Endodermal cell (in vitro differentiated cells): ENCODE results near the gene TMEM165. TPM values are rescaled to one million over a fixed set of nuclear protein-coding genes. Genes with fewer than 3 reads are reported as not detected.
A peak's percentile ranks its signal among the peaks of the same experiment; 100 is the strongest.

Source experiments
- DNase-seq: peaks from one replicate; pipeline ENCODE4 v3.0.0-alpha.2; 2017
- H3K27ac ChIP-seq: 2 replicates; pipeline ENCODE4 v1.5.1; 2013; ENCODE audit warnings: mild to moderate bottlenecking, low read depth, low read length, moderate library complexity
- H3K27me3 ChIP-seq: 2 replicates; pipeline ENCODE4 v1.6.1; 2013; ENCODE audit warnings: mild to moderate bottlenecking, low read length, moderate library complexity; ENCODE audit not compliant: insufficient read depth, control insufficient read depth, poor library complexity, severe bottlenecking
- H3K36me3 ChIP-seq: 2 replicates; pipeline ENCODE4 v1.7.0; 2013; ENCODE audit warnings: mild to moderate bottlenecking, low read length, moderate library complexity; ENCODE audit not compliant: control insufficient read depth, insufficient read depth
- H3K4me1 ChIP-seq: one replicate; pipeline ENCODE4 v1.7.0; 2013; ENCODE audit warnings: low read length; ENCODE audit not compliant: control insufficient read depth, insufficient read depth
- H3K4me3 ChIP-seq: 2 replicates; pipeline ENCODE4 v1.5.1; 2013; ENCODE audit warnings: mild to moderate bottlenecking, low read length, moderate library complexity
- H3K9ac ChIP-seq: 2 replicates; pipeline ENCODE4 v1.6.1; 2013; ENCODE audit warnings: mild to moderate bottlenecking, low read length, moderate library complexity; ENCODE audit not compliant: poor library complexity, severe bottlenecking; ENCODE audit errors: extremely low read depth
- H3K9me3 ChIP-seq: 2 replicates; pipeline ENCODE4 v1.6.1; 2013; ENCODE audit warnings: mild to moderate bottlenecking, low read length, moderate library complexity; ENCODE audit not compliant: control insufficient read depth
- H3K27ac Mint-ChIP-seq: 2 replicates; pipeline ENCODE4 v1.8.0; 2020; ENCODE audit warnings: mixed read lengths
- H3K27me3 Mint-ChIP-seq: 2 replicates; pipeline ENCODE4 v1.8.0; 2021; ENCODE audit warnings: mild to moderate bottlenecking, mixed read lengths; ENCODE audit not compliant: insufficient read depth
- H3K36me3 Mint-ChIP-seq: 2 replicates; pipeline ENCODE4 v1.8.0; 2020; ENCODE audit warnings: low read depth, mixed read lengths
- H3K4me1 Mint-ChIP-seq: 2 replicates; pipeline ENCODE4 v1.8.0; 2020; ENCODE audit warnings: mixed read lengths
- H3K4me3 Mint-ChIP-seq: 2 replicates; pipeline ENCODE4 v1.8.0; 2020; ENCODE audit warnings: mild to moderate bottlenecking, moderate library complexity, mixed read lengths
- H3K9me3 Mint-ChIP-seq: 2 replicates; pipeline ENCODE4 v1.8.0; 2020; ENCODE audit warnings: mild to moderate bottlenecking, mixed read lengths
- WGBS, 2 experiments: methylation state at CpG; one replicate each; pipeline versions ENCODE4 v1.1.5 to v1.1.7; 2013; ENCODE audit warnings: missing lambda C conversion rate in 2 of 2, mixed read lengths in 1 of 2; ENCODE audit not compliant: insufficient coverage in 1 of 2, insufficient read length in 1 of 2; 5-methylcytosine and 5-hydroxymethylcytosine counted together
- total RNA-seq, 2 donors: library from RNA; stranded (reverse); fragmentation: NEBNext Ultra II Directional in 1 of 2; extraction: Animal tissue kit (Norgen Biotek cat#: 25700) in 1 of 2; gene quantifications; 2 replicates in 1 of 2; 3 replicates in 1 of 2; pipeline ENCODE4 v1.2.1, GENCODE V29; 2021
- TF ChIP-seq, protein P1 (sequence below): fragments of 200-600 bp; sonication (generic); conservative IDR thresholded peaks from 2 replicates; pipeline ENCODE4 v1.5.0; 2021; ENCODE audit warnings: antibody characterized with exemption, mild to moderate bottlenecking

Gene TMEM165
- total RNA-seq, 2 donors from 2014 or later: 90.5 to 100 TPM

- Histone ChIP-seq H3K4me1 (peaks cover 9% of the 10 kb centered on the region), H3K9ac (no peak overlapping the region), H3K9me3 (no peaks in the 10 kb centered on the region), H3K4me3 (no peak overlapping the region), H3K27me3 (no peaks in the 10 kb centered on the region), H3K27ac (no peak overlapping the region), H3K36me3 (no peaks in the 10 kb centered on the region)
- H3K9me3 Mint-ChIP-seq: no peaks in the 10 kb centered on the region
- no peaks in the 10 kb centered on the region for H3K36me3 Mint-ChIP-seq
- no peaks in the 10 kb centered on the region for H3K27me3 Mint-ChIP-seq
- no peak overlapping the region for H3K27ac Mint-ChIP-seq
- no peak for DNase-seq
- peaks cover 10% of the 10 kb centered on the region for H3K4me1 Mint-ChIP-seq
- H3K4me3 Mint-ChIP-seq: no peak overlapping the region
- 98 to 100% methylated on average over 1 to 2 of the region's 2 CpGs for WGBS, 2 experiments
- TF ChIP-seq, protein P1, sequence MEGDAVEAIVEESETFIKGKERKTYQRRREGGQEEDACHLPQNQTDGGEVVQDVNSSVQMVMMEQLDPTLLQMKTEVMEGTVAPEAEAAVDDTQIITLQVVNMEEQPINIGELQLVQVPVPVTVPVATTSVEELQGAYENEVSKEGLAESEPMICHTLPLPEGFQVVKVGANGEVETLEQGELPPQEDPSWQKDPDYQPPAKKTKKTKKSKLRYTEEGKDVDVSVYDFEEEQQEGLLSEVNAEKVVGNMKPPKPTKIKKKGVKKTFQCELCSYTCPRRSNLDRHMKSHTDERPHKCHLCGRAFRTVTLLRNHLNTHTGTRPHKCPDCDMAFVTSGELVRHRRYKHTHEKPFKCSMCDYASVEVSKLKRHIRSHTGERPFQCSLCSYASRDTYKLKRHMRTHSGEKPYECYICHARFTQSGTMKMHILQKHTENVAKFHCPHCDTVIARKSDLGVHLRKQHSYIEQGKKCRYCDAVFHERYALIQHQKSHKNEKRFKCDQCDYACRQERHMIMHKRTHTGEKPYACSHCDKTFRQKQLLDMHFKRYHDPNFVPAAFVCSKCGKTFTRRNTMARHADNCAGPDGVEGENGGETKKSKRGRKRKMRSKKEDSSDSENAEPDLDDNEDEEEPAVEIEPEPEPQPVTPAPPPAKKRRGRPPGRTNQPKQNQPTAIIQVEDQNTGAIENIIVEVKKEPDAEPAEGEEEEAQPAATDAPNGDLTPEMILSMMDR: no peak
Measured at GRCh38 chr4:55386840-55387239, 8.9 kb upstream of the TMEM165 start.

DNA sequence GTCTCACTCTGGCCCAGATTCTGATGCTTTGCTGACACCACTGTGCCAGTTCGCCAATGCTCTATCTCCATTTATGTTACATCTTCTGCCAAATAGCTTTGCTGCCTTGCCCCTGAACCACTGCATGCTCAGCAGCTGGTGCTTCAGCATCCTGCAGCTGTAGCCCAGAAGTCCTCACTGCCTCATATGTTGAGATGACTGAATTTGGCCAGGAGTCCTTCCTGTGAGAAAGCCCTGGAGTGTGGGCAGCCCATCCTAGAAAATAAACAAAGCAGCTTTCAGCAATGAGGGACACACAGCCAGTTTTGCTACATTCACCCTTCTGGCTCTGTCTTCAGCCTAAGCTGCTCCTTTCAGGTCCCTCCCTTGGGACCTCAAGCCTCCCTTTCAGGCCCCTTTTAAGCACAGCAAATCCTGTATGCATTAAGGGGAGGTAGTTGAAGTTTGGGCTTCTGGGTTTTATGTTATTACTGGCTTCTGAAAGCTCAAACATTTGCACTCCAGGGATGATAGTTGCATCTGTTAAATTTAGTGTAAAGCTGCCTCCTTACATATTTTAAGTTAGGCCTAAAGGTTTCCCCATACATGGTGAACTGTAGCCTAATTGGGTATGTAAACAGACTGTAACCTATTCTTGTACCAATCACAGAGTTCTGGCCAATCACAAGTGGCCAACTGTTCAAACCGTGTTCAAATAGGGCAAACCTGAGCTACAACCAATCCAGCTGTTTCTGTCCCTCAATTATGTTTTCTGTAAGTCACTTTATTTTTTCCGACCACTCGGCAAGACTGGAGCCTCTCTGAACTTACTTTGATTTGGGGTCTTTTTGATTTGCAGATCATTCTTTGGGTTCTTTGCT is 2.1 kb upstream of the TMEM165 start:
- no peaks in the 10 kb centered on the region for H3K9me3 ChIP-seq
- Mint-ChIP-seq H3K36me3 (no peaks in the 10 kb centered on the region), H3K4me3 (no peak overlapping the region), H3K27ac (no peak overlapping the region), H3K9me3 (no peaks in the 10 kb centered on the region), H3K4me1 (peaks cover 18% of the 10 kb centered on the region), H3K27me3 (no peaks in the 10 kb centered on the region)
- H3K27me3 ChIP-seq: no peaks in the 10 kb centered on the region
- H3K4me3 ChIP-seq: no peak overlapping the region
- no peak overlapping the region for H3K9ac ChIP-seq
- TF ChIP-seq, protein P1: no peak
- no peaks in the 10 kb centered on the region for H3K4me1 ChIP-seq
- WGBS, 2 experiments: 88 to 92% methylated on average over 4 of the region's 4 CpGs
- no peak for DNase-seq
- peaks cover 8% of the 10 kb centered on the region for H3K36me3 ChIP-seq
- H3K27ac ChIP-seq: no peak overlapping the region

- no peaks in the 10 kb centered on the region for H3K4me1 ChIP-seq
- peak overlapping the region; percentile 95 for H3K4me3 ChIP-seq
- DNase-seq: no peak
- peak overlapping the region; percentile 38 for H3K27ac ChIP-seq
- H3K36me3 ChIP-seq: peaks cover 8% of the 10 kb centered on the region
- H3K9me3 ChIP-seq: no peaks in the 10 kb centered on the region
- Mint-ChIP-seq H3K4me1 (peaks cover 25% of the 10 kb centered on the region), H3K9me3 (no peaks in the 10 kb centered on the region), H3K4me3 (peak overlapping the region; percentile 87), H3K27me3 (no peaks in the 10 kb centered on the region), H3K36me3 (peaks cover 4% of the 10 kb centered on the region), H3K27ac (peak overlapping the region; percentile 96)
- WGBS, 2 experiments: 4 to 10% methylated on average over 3 to 4 of the region's 4 CpGs
- no peak overlapping the region for H3K9ac ChIP-seq
- no peaks in the 10 kb centered on the region for H3K27me3 ChIP-seq
- TF ChIP-seq, protein P1: peak; percentile 31
Measured at GRCh38 chr4:55395218-55395528, 584 bp upstream of the TMEM165 start.
